Naive thymus-derived CD4-positive, alpha-beta T cell (primary cell): ENCODE data around the gene UGT1A6. TPM values are rescaled to one million over a fixed set of nuclear protein-coding genes. Genes with fewer than 3 reads are reported as not detected.
"Not testable (repeated sequence)": the region's sequence is repeated elsewhere in the genome, so short reads cannot be mapped to it uniquely, and the experiment has no call there.

Experiments
- ATAC-seq: fragments of 150-1000 bp; cut with Tn5 transposase; 2 replicates; pipeline ENCODE4 v1.10.0; 2021; ENCODE audit warnings: mild to moderate bottlenecking, moderate library complexity
- CTCF ChIA-PET: fragments of 350-600 bp; sonication (Branson Sonifier 250); formaldehyde crosslinking; loops from one replicate; lab custom pipeline; 2021; ENCODE audit warnings: antibody characterized with exemption; lab: Charles Lee
- POLR2A ChIA-PET: fragments of 350-600 bp; sonication (Branson Sonifier 250); formaldehyde crosslinking; loops from one replicate; lab custom pipeline; 2021; ENCODE audit warnings: antibody characterized with exemption, inconsistent platforms; lab: Charles Lee
- DNase-seq, 9 donors: peaks; one replicate each; pipeline versions ENCODE4 v3.0.0 to v3.0.0-alpha.2; 2020 to 2022; ENCODE audit warnings: mixed read lengths in 1 of 9
- H3K27ac ChIP-seq: one replicate; pipeline ENCODE4 v1.7.0; 2013; ENCODE audit warnings: mild to moderate bottlenecking, low read depth, low read length, moderate library complexity
- H3K27me3 ChIP-seq, 2 donors: one replicate each; pipeline ENCODE4 v1.7.0; 2013; ENCODE audit warnings: low read length in 2 of 2, mild to moderate bottlenecking in 2 of 2, moderate library complexity in 2 of 2; ENCODE audit not compliant: control insufficient read depth in 2 of 2, insufficient read depth in 2 of 2
- H3K36me3 ChIP-seq, 3 experiments: 1 replicate in 2 of 3; 2 replicates in 1 of 3; pipeline ENCODE4 v1.7.0; 2013; ENCODE audit warnings: low read length in 3 of 3, mild to moderate bottlenecking in 3 of 3, moderate library complexity in 1 of 3; ENCODE audit not compliant: insufficient read depth in 3 of 3, control insufficient read depth in 2 of 3
- H3K4me1 ChIP-seq, 2 donors: one replicate each; pipeline ENCODE4 v1.7.0; 2013; ENCODE audit warnings: low read length in 2 of 2, mild to moderate bottlenecking in 2 of 2, moderate library complexity in 1 of 2; ENCODE audit not compliant: control insufficient read depth in 2 of 2, insufficient read depth in 2 of 2
- H3K4me3 ChIP-seq: 2 replicates; pipeline ENCODE4 v1.7.0; 2013; ENCODE audit warnings: mild to moderate bottlenecking, low read length
- H3K9me3 ChIP-seq, 3 experiments: 1 replicate in 2 of 3; 2 replicates in 1 of 3; pipeline ENCODE4 v1.7.0; 2013; ENCODE audit warnings: low read length in 3 of 3; ENCODE audit not compliant: control insufficient read depth in 2 of 3
- H3K27ac Mint-ChIP-seq, 9 donors: one replicate each; pipeline ENCODE4 v1.8.0; 2020 to 2022; ENCODE audit warnings: mixed read lengths in 9 of 9, mild to moderate bottlenecking in 8 of 9, moderate library complexity in 5 of 9, inconsistent platforms in 2 of 9
- H3K27me3 Mint-ChIP-seq, 5 donors: one replicate each; pipeline ENCODE4 v1.8.0; 2021 to 2022; ENCODE audit warnings: mixed read lengths in 5 of 5, mild to moderate bottlenecking in 1 of 5
- H3K36me3 Mint-ChIP-seq, 5 donors: one replicate each; pipeline ENCODE4 v1.8.0; 2020 to 2022; ENCODE audit warnings: mixed read lengths in 5 of 5, mild to moderate bottlenecking in 3 of 5, inconsistent platforms in 1 of 5
- H3K4me1 Mint-ChIP-seq, 7 donors: one replicate each; pipeline ENCODE4 v1.8.0; 2020 to 2022; ENCODE audit warnings: mixed read lengths in 7 of 7, mild to moderate bottlenecking in 3 of 7, inconsistent platforms in 1 of 7
- H3K4me3 Mint-ChIP-seq, 10 donors: one replicate each; pipeline ENCODE4 v1.8.0; 2020 to 2022; ENCODE audit warnings: mild to moderate bottlenecking in 10 of 10, mixed read lengths in 10 of 10, moderate library complexity in 6 of 10, inconsistent platforms in 2 of 10
- H3K9me3 Mint-ChIP-seq, 11 donors: one replicate each; pipeline ENCODE4 v1.8.0; 2020 to 2022; ENCODE audit warnings: mixed read lengths in 11 of 11, mild to moderate bottlenecking in 4 of 11, inconsistent platforms in 1 of 11, moderate library complexity in 1 of 11
- intact Hi-C, 2 donors: fragments of 100-400 bp; cut with micrococcal nuclease; formaldehyde crosslinking; loops; one replicate each; pipeline ENCODE4 v1.15.1; 2023
- polyA plus RNA-seq, 2 donors: library from polyadenylated mRNA; unstranded; fragments of 300-500 nt; fragmentation: Illumina TruSeq; gene quantifications; one replicate each; pipeline ENCODE4 v1.2.3, GENCODE V29; 2021
- total RNA-seq, 6 experiments: library from RNA in 5 of 6; stranded (reverse) in 5 of 6; gene quantifications; 1 replicate in 5 of 6; 2 replicates in 1 of 6; pipeline ENCODE4 v1.2.3 and lab custom pipeline; 2021 to 2026

Gene UGT1A6
- total RNA-seq, result not detected
- not detected for polyA plus RNA-seq
- not detected for total RNA-seq (lab: John Stamatoyannopoulos, UW)

- Mint-ChIP-seq H3K4me3 (no peak within 1 kb of the TSS), H3K27ac (peak within 1 kb of the TSS in 1 of 9 donors; percentile 77), H3K36me3 (peaks cover 0 to 6% (median 0%) of the 10 kb centered on the region in 5 donors), H3K27me3 (peaks cover 0 to 31% (median 4%) of the 10 kb centered on the region in 5 donors), H3K9me3 (peaks cover 0 to 2% (median 0%) of the 10 kb centered on the region in 11 donors), H3K4me1 (no peaks in the 10 kb centered on the region)
- intact Hi-C loops, result no loop called here
- Histone ChIP-seq H3K4me3 (no peak within 1 kb of the TSS), H3K9me3 (no peaks in the 10 kb centered on the region), H3K4me1 (no peaks in the 10 kb centered on the region), H3K36me3 (no peaks in the 10 kb centered on the region), H3K27ac (no peak within 1 kb of the TSS), H3K27me3 (no peaks in the 10 kb centered on the region)
- CTCF ChIA-PET, result no interaction called here
- ATAC-seq, result no peak
- POLR2A ChIA-PET, result no interaction called here
- no peak for DNase-seq
These were observed at the start of gene UGT1A6 for GRCh38 chr2:233692648-233693047. UGT1A6 (plus strand) TSS chr2:233692890; CDS start chr2:233693005, 115 bp downstream.

GRCh38 chr2:233643128-233643527, 49.6 kb upstream of the UGT1A6 start:
- H3K4me3 ChIP-seq, result no peak overlapping the region
- no peaks in the 10 kb centered on the region for H3K27me3 ChIP-seq
- Mint-ChIP-seq H3K36me3 (peaks cover 0 to 16% (median 7%) of the 10 kb centered on the region in 5 donors), H3K9me3 (peaks cover 6 to 44% (median 18%) of the 10 kb centered on the region in 11 donors), H3K27me3 (peaks cover 5 to 18% (median 5%) of the 10 kb centered on the region in 5 donors), H3K27ac (no peak overlapping the region), H3K4me3 (no peak overlapping the region), H3K4me1 (peaks cover 0 to 18% (median 7%) of the 10 kb centered on the region in 7 donors)
- intact Hi-C loops, result no loop called here
- H3K36me3 ChIP-seq, result no peaks in the 10 kb centered on the region
- CTCF ChIA-PET, result no interaction called here
- no peaks in the 10 kb centered on the region for H3K4me1 ChIP-seq
- DNase-seq (no peak), ATAC-seq (no peak)
- no peaks in the 10 kb centered on the region for H3K9me3 ChIP-seq
- POLR2A ChIA-PET, result no interaction called here
- no peak overlapping the region for H3K27ac ChIP-seq

- Mint-ChIP-seq H3K9me3 (peaks cover 6 to 44% (median 18%) of the 10 kb centered on the region in 11 donors), H3K36me3 (peaks cover 0 to 16% (median 7%) of the 10 kb centered on the region in 5 donors), H3K27me3 (peaks cover 5 to 18% (median 17%) of the 10 kb centered on the region in 5 donors)
- H3K27ac ChIP-seq, H3K4me1 Mint-ChIP-seq, POLR2A ChIA-PET, intact Hi-C loops, H3K4me3 ChIP-seq, H3K4me1 ChIP-seq, CTCF ChIA-PET, H3K9me3 ChIP-seq, H3K4me3 Mint-ChIP-seq, DNase-seq, H3K27me3 ChIP-seq, ATAC-seq, H3K27ac Mint-ChIP-seq, H3K36me3 ChIP-seq: not testable (repeated sequence)
These were observed 46.7 kb upstream of the UGT1A6 start for GRCh38 chr2:233646033-233646432.

- intact Hi-C loops, result no loop called here
- Mint-ChIP-seq H3K9me3 (peaks cover 6 to 19% (median 14%) of the 10 kb centered on the region in 11 donors), H3K36me3 (peaks cover 0 to 11% (median 6%) of the 10 kb centered on the region in 5 donors), H3K4me1 (no peaks in the 10 kb centered on the region), H3K27me3 (peaks cover 18 to 33% (median 21%) of the 10 kb centered on the region in 5 donors), H3K4me3 (no peak overlapping the region), H3K27ac (no peak overlapping the region)
- H3K36me3 ChIP-seq, result no peaks in the 10 kb centered on the region
- ChIA-PET POLR2A (no interaction called here), CTCF (no interaction called here)
- H3K27ac ChIP-seq, result no peak overlapping the region
- H3K4me3 ChIP-seq, result no peak overlapping the region
- ATAC-seq, result no peak
- H3K4me1 ChIP-seq, result no peaks in the 10 kb centered on the region
- H3K9me3 ChIP-seq, result no peaks in the 10 kb centered on the region
- H3K27me3 ChIP-seq, result no peaks in the 10 kb centered on the region
- no peak for DNase-seq
These were observed 41.7 kb upstream of the UGT1A6 start for GRCh38 chr2:233650981-233651380.

GRCh38 chr2:233651430-233651829, 41.3 kb upstream of the UGT1A6 start:
- Histone ChIP-seq H3K4me3 (no peak overlapping the region), H3K27ac (no peak overlapping the region), H3K4me1 (no peaks in the 10 kb centered on the region), H3K36me3 (no peaks in the 10 kb centered on the region), H3K27me3 (no peaks in the 10 kb centered on the region), H3K9me3 (no peaks in the 10 kb centered on the region)
- Mint-ChIP-seq H3K4me3 (no peak overlapping the region), H3K9me3 (peaks cover 4 to 15% (median 10%) of the 10 kb centered on the region in 11 donors), H3K27me3 (peaks cover 18 to 32% (median 21%) of the 10 kb centered on the region in 5 donors), H3K4me1 (no peaks in the 10 kb centered on the region), H3K36me3 (peaks cover 0 to 10% (median 4%) of the 10 kb centered on the region in 5 donors), H3K27ac (no peak overlapping the region)
- no peak for DNase-seq
- intact Hi-C loops, result no loop called here
- POLR2A ChIA-PET, result no interaction called here
- CTCF ChIA-PET, result no interaction called here
- no peak for ATAC-seq

- no peak overlapping the region for H3K4me3 ChIP-seq
- H3K36me3 ChIP-seq, result no peaks in the 10 kb centered on the region
- no peaks in the 10 kb centered on the region for H3K9me3 ChIP-seq
- Mint-ChIP-seq H3K9me3 (no peaks in the 10 kb centered on the region), H3K36me3 (no peaks in the 10 kb centered on the region), H3K4me1 (no peaks in the 10 kb centered on the region), H3K27ac (no peak overlapping the region), H3K27me3 (peaks cover 11 to 33% (median 17%) of the 10 kb centered on the region in 5 donors), H3K4me3 (no peak overlapping the region)
- no peak for ATAC-seq
- H3K27ac ChIP-seq, result no peak overlapping the region
- H3K27me3 ChIP-seq, result no peaks in the 10 kb centered on the region
- no peaks in the 10 kb centered on the region for H3K4me1 ChIP-seq
- intact Hi-C loops, result no loop called here
- CTCF ChIA-PET, result no interaction called here
- POLR2A ChIA-PET, result no interaction called here
- no peak for DNase-seq
These were observed 38.2 kb upstream of the UGT1A6 start for GRCh38 chr2:233654501-233654900.

- ChIA-PET CTCF (no interaction called here), POLR2A (no interaction called here)
- Histone ChIP-seq H3K9me3 (no peaks in the 10 kb centered on the region), H3K4me3 (no peak overlapping the region), H3K36me3 (no peaks in the 10 kb centered on the region), H3K27me3 (no peaks in the 10 kb centered on the region), H3K27ac (no peak overlapping the region), H3K4me1 (no peaks in the 10 kb centered on the region)
- intact Hi-C loops, result no loop called here
- no peaks in the 10 kb centered on the region for H3K4me1 Mint-ChIP-seq
- peaks cover 17 to 38% (median 21%) of the 10 kb centered on the region in 5 donors for H3K27me3 Mint-ChIP-seq
- H3K9me3 Mint-ChIP-seq, result no peaks in the 10 kb centered on the region
- ATAC-seq, result no peak
- DNase-seq, result no peak
- no peaks in the 10 kb centered on the region for H3K36me3 Mint-ChIP-seq
- H3K4me3 Mint-ChIP-seq, result no peak overlapping the region
- no peak overlapping the region for H3K27ac Mint-ChIP-seq
These were observed 37.6 kb upstream of the UGT1A6 start for GRCh38 chr2:233655043-233655442.
